ENCODE data around the gene FAM43A.

- TF ChIP-seq POLR2A (IDR thresholded peaks at IDR 0.05; ENCODE audit: extremely low read depth, insufficient read length) (no peak), CTCF (IDR thresholded peaks at IDR 0.05; ENCODE audit: low read depth, low read length) (no peak)
These were observed 9.2 kb upstream of the FAM43A start for GRCh38 chr3:194676471-194676870.
